ENCODE measurements around the gene CDH13. TPM values are rescaled to one million over a fixed set of nuclear protein-coding genes. Genes with fewer than 3 reads are reported as not detected.

Gene CDH13
- total and polyA plus RNA-seq, 2 of the 8 experiments (the other 6 are each of a cell fraction or from before 2014, with no cell fraction given), result 2.3 to 2.4 TPM

- TF ChIP-seq KDM1A (IDR thresholded peaks at IDR 0.05; ENCODE audit: borderline replicate concordance, low read length) (no peak), ZNF274 (IDR thresholded peaks at IDR 0.05; ENCODE audit: borderline replicate concordance, extremely low read depth, low read length) (no peak), CTCF (IDR thresholded peaks at IDR 0.05; ENCODE audit: control extremely low read depth in 1 of 3, insufficient read depth in 1 of 3, low read depth in 1 of 3, low read length in 3 of 3) (no peak), GTF2F1 (IDR thresholded peaks at IDR 0.05; ENCODE audit: borderline replicate concordance, low read depth, low read length) (no peak), TEAD4 (IDR thresholded peaks at IDR 0.05; ENCODE audit: low read depth, low read length) (no peak), BCL11A (IDR thresholded peaks at IDR 0.05; ENCODE audit: low read depth in 2 of 2, low read length in 2 of 2) (no peak), POLR2AphosphoS5 (IDR thresholded peaks at IDR 0.05; ENCODE audit: low read depth, low read length) (no peak), HDAC2 (IDR thresholded peaks at IDR 0.05; ENCODE audit: borderline replicate concordance in 1 of 2, low read depth in 2 of 2, low read length in 2 of 2) (no peak)
These were observed 533.7 kb downstream of the CDH13 start (continued) for GRCh38 chr16:83160287-83161020.
